ENCODE measurements around the gene PCBP3.

Gene PCBP3

GRCh38 chr21:45934554-45934953 is 291.0 kb downstream of the PCBP3 start:
- H3K27ac ChIP-seq = no peak overlapping the region
- TF ChIP-seq, protein P1, sequence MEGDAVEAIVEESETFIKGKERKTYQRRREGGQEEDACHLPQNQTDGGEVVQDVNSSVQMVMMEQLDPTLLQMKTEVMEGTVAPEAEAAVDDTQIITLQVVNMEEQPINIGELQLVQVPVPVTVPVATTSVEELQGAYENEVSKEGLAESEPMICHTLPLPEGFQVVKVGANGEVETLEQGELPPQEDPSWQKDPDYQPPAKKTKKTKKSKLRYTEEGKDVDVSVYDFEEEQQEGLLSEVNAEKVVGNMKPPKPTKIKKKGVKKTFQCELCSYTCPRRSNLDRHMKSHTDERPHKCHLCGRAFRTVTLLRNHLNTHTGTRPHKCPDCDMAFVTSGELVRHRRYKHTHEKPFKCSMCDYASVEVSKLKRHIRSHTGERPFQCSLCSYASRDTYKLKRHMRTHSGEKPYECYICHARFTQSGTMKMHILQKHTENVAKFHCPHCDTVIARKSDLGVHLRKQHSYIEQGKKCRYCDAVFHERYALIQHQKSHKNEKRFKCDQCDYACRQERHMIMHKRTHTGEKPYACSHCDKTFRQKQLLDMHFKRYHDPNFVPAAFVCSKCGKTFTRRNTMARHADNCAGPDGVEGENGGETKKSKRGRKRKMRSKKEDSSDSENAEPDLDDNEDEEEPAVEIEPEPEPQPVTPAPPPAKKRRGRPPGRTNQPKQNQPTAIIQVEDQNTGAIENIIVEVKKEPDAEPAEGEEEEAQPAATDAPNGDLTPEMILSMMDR (conservative IDR thresholded peaks at IDR 0.05) = no peak

GRCh38 chr21:45935628-45936027 is 292.1 kb downstream of the PCBP3 start:
- no peak overlapping the region for H3K27ac ChIP-seq
- TF ChIP-seq, protein P1 (conservative IDR thresholded peaks at IDR 0.05) = no peak

GRCh38 chr21:45937721-45938452 is 294.4 kb downstream of the PCBP3 start:
- TF ChIP-seq, protein P1 (conservative IDR thresholded peaks at IDR 0.05) = no peak
- no peak overlapping the region for H3K27ac ChIP-seq

GRCh38 chr21:45938453-45938755 is 294.9 kb downstream of the PCBP3 start:
- H3K27ac ChIP-seq = no peak overlapping the region
- TF ChIP-seq, protein P1 (conservative IDR thresholded peaks at IDR 0.05) = no peak

DNA sequence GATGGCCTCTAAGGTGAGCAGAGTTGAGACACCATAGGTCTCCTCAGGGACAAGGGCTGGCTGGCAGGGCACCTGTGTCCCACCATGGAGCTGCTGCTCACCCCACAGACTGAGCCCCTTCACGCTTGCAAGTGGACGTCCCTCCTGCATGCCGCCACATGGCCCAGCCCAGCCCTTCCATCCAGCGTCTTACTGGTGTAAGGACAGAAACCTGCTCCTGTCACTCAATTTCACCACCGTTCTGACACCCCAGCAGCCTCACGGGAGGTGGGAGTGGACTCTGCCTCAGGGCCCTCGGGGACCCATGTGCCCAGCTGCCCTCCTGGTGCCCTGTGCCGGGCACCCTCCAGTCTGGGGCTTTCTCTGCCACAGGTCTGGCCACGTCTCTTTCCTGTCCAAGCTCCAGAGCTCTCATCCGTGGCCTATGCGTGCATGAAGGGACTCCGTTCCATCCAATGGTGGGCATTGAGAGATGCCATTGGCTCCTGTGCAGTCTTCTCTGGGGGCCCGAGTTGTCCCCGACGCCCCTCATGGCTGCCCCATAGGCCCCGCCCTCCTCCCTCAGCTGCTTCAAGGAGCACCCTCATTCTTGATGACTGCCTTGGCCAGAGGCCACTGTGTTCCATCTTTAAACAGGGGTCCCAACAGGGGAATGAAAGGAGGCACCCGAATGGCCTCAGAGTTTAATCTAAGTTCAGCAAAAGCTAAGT is 295.4 kb downstream of the PCBP3 start:
- no peak overlapping the region for H3K27ac ChIP-seq
- TF ChIP-seq, protein P1 (conservative IDR thresholded peaks at IDR 0.05) = no peak

DNA sequence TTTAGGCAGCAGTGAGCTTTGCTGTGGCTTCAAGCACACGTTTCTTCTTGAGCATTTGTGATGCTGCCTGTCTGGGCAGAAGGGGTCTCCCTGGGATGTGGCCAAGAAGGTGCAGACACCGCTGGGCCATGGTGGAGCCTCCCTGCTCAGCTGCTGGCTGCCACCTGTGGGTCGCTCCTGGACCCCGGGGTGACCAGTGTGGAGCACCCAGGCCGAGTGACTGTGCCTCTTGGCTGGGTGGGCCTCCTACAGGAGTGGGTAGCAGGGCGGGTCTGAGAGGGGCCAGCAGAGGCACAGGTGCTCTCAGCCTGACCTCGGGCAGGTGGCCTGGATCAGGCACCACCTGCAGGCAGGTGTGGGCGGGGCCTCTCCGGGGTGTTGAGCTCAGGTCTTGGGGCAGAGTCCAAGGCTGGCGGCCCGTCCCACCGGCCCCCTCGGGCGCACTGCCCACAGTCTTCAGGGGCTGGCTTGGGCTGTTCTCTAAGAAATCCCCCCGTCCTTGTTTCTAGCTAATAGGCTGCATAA is 296.1 kb downstream of the PCBP3 start:
- no peak overlapping the region for H3K27ac ChIP-seq
- TF ChIP-seq, protein P1 (conservative IDR thresholded peaks at IDR 0.05) = no peak

GRCh38 chr21:45940091-45940490 is 296.6 kb downstream of the PCBP3 start:
- H3K27ac ChIP-seq = no peak overlapping the region
- TF ChIP-seq, protein P1 (conservative IDR thresholded peaks at IDR 0.05) = no peak
